Loucy (cell line): Measurements from ENCODE around the gene COL8A1.

Source experiments
- H2AFZ ChIP-seq: fragments of 200-600 bp; sonication (generic); 2 replicates; pipeline ENCODE4 v1.6.0; 2016; ENCODE audit warnings: antibody characterized with exemption, mild to moderate bottlenecking, low read length, moderate library complexity
- H3F3A ChIP-seq: fragments of 200-600 bp; 2 replicates; pipeline ENCODE4 v1.6.0; 2016; ENCODE audit warnings: antibody characterized with exemption, low read depth, mild to moderate bottlenecking
- H3K27me3 ChIP-seq: fragments of 200-600 bp; sonication (generic); 2 replicates; pipeline ENCODE4 v1.6.1; 2014; ENCODE audit warnings: low read length, mild to moderate bottlenecking; ENCODE audit not compliant: insufficient read depth, poor library complexity, severe bottlenecking
- H3K36me3 ChIP-seq: fragments of 200-600 bp; sonication (generic); 2 replicates; pipeline ENCODE4 v1.6.1; 2016; ENCODE audit warnings: low read length; ENCODE audit not compliant: insufficient read depth
- H3K4me1 ChIP-seq: fragments of 200-600 bp; sonication (generic); 2 replicates; pipeline ENCODE4 v1.5.1; 2014; ENCODE audit warnings: low read length, mild to moderate bottlenecking; ENCODE audit not compliant: insufficient read depth, poor library complexity, severe bottlenecking
- H3K4me2 ChIP-seq: fragments of 200-600 bp; sonication (generic); 2 replicates; pipeline ENCODE4 v1.6.0; 2014; ENCODE audit warnings: antibody characterized with exemption, low read length, low read depth, mild to moderate bottlenecking; ENCODE audit not compliant: poor library complexity, severe bottlenecking
- H3K4me3 ChIP-seq: fragments of 200-600 bp; sonication (generic); 2 replicates; pipeline ENCODE4 v1.5.1; 2014; ENCODE audit warnings: low read length, mild to moderate bottlenecking, mixed read lengths; ENCODE audit not compliant: poor library complexity, severe bottlenecking
- H3K79me2 ChIP-seq: fragments of 200-600 bp; sonication (generic); 2 replicates; pipeline ENCODE4 v1.6.1; 2014; ENCODE audit warnings: low read length; ENCODE audit not compliant: insufficient read depth
- H3K9ac ChIP-seq: fragments of 200-600 bp; sonication (generic); 2 replicates; pipeline ENCODE4 v1.6.0; 2014; ENCODE audit warnings: mild to moderate bottlenecking, low read depth, low read length, moderate library complexity; ENCODE audit not compliant: poor library complexity, severe bottlenecking
- H3K9me2 ChIP-seq: fragments of 200-600 bp; sonication (generic); replicated peaks from 2 replicates; pipeline ENCODE4 v1.6.1; 2016; ENCODE audit warnings: low read depth, low read length, mixed read lengths
- H3K9me3 ChIP-seq: fragments of 200-600 bp; sonication (generic); 2 replicates; pipeline ENCODE4 v1.6.1; 2014; ENCODE audit warnings: mild to moderate bottlenecking, antibody characterized with exemption, low read length, low read depth; ENCODE audit not compliant: insufficient read depth
- H4K20me1 ChIP-seq: fragments of 200-600 bp; sonication (generic); 2 replicates; pipeline ENCODE4 v1.6.0; 2014; ENCODE audit warnings: antibody characterized with exemption, low read length, mild to moderate bottlenecking; ENCODE audit not compliant: insufficient read depth, poor library complexity, severe bottlenecking
- EZH2phosphoT487 ChIP-seq: fragments of 200-600 bp; IDR thresholded peaks from 2 replicates; pipeline ENCODE4 v1.6.1; 2018; ENCODE audit warnings: antibody characterized with exemption, mild to moderate bottlenecking, moderate library complexity, borderline replicate concordance
- TF ChIP-seq, protein P1 (sequence below): fragments of 200-600 bp; sonication (generic); conservative IDR thresholded peaks from 2 replicates; pipeline ENCODE4 v1.5.1; 2014; ENCODE audit warnings: mild to moderate bottlenecking, antibody characterized with exemption, low read length

Gene COL8A1

DNA sequence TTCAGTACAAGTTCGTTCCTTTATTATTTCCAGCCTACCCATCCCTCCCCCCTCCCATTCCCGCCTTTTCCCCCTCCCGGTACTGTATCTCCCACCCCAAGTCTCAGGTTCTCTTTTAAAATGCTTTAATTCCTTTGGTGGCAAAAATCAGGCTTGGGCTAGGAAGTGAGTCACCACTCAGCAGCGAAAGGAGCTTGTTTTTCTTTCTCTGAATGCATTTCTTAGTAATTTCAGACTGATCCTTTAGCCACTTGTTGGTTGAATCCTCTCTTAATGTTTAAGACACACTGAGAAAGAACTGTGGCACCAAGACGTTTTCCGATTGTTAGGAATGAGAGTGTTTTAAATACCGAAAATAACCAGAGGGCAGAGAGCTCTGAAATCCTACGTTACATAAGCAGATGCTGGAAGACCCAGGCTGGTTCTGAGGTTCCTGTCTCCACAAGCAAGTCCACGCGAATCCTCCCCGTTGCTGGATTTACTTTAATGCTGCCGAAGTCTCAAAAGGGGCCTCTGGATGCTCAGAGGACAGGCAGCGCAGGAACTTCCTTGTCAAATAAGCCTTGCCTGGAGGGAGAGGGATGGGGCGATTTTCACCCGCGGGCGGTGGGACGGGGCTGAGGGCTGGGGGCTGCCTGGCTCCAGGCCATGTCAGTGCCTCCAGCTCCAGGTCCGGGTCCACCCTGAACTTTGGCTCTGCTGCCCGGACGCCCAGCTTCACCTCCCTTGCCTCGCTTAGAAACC lies 854 bp upstream of the COL8A1 start:
- no peaks in the 10 kb centered on the region for H3K79me2 ChIP-seq
- TF ChIP-seq, protein P1, sequence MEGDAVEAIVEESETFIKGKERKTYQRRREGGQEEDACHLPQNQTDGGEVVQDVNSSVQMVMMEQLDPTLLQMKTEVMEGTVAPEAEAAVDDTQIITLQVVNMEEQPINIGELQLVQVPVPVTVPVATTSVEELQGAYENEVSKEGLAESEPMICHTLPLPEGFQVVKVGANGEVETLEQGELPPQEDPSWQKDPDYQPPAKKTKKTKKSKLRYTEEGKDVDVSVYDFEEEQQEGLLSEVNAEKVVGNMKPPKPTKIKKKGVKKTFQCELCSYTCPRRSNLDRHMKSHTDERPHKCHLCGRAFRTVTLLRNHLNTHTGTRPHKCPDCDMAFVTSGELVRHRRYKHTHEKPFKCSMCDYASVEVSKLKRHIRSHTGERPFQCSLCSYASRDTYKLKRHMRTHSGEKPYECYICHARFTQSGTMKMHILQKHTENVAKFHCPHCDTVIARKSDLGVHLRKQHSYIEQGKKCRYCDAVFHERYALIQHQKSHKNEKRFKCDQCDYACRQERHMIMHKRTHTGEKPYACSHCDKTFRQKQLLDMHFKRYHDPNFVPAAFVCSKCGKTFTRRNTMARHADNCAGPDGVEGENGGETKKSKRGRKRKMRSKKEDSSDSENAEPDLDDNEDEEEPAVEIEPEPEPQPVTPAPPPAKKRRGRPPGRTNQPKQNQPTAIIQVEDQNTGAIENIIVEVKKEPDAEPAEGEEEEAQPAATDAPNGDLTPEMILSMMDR, result no peak
- no peak for TF ChIP-seq EZH2phosphoT487
- no peaks in the 10 kb centered on the region for H3K9me2 ChIP-seq
- H3K4me1 ChIP-seq, result no peaks in the 10 kb centered on the region
- no peak overlapping the region for H3K4me2 ChIP-seq
- H2AFZ ChIP-seq, result no peak overlapping the region
- no peaks in the 10 kb centered on the region for H3K27me3 ChIP-seq
- H3K9me3 ChIP-seq, result no peaks in the 10 kb centered on the region
- no peak overlapping the region for H3K4me3 ChIP-seq
- no peak overlapping the region for H3K9ac ChIP-seq
- no peaks in the 10 kb centered on the region for H3F3A ChIP-seq
- H3K36me3 ChIP-seq, result no peaks in the 10 kb centered on the region
- no peaks in the 10 kb centered on the region for H4K20me1 ChIP-seq

DNA sequence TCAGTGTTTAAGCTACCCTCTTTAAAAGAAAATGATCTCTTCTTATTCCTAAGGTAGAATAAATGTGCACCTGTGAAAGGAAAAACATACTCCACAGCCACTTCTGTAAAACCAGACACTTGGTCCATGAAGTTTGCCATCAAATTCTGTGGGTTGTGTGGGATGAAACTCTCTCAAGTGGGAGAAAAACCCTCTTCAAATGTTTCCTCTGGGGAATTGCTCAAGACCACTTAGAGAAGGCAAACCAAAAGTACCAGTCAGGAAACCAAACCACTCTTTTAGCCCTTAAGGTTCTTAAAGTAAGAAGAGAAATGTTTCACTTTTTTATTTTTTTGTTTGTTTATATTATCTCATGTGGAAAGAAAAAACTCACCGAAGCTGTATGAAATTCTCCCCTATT lies 1.2 kb downstream of the COL8A1 start:
- H3K9ac ChIP-seq, result no peak overlapping the region
- no peaks in the 10 kb centered on the region for H3K79me2 ChIP-seq
- no peaks in the 10 kb centered on the region for H4K20me1 ChIP-seq
- H2AFZ ChIP-seq, result no peak overlapping the region
- TF ChIP-seq, protein P1, result no peak
- TF ChIP-seq EZH2phosphoT487, result no peak
- H3K9me3 ChIP-seq, result no peaks in the 10 kb centered on the region
- H3K4me3 ChIP-seq, result no peak overlapping the region
- no peaks in the 10 kb centered on the region for H3K27me3 ChIP-seq
- no peaks in the 10 kb centered on the region for H3K36me3 ChIP-seq
- H3K4me2 ChIP-seq, result no peak overlapping the region
- no peaks in the 10 kb centered on the region for H3K9me2 ChIP-seq
- no peaks in the 10 kb centered on the region for H3K4me1 ChIP-seq
- H3F3A ChIP-seq, result no peaks in the 10 kb centered on the region

DNA sequence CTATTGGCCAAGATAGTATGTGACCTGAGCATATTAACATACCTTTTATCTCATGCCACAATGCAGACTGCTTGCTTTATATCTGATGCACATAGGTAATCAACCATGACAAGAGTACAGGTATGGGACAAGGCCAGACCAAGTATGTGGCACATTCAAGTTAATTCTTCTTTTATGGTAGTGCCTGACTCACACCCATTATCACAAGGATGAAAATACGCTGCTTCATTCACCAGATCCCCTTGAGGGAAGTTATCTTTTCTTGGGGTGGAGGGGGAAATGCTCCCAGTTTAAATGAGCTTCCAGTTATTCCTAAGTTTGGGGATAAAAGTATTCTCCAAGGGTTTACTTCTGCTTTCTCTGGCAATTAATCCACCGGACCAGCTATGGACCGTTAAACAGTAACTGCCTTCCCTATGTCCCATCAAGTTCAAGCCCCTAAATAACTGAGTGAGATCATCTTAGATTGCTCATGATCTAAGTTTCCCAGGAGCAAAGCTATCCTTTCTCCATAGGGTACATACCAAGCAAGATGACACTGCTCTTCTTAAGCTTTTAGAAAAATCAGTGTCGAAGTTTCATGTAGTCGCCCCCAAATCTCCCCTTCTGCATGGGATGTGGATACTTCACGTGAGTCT lies 1.9 kb downstream of the COL8A1 start:
- Histone ChIP-seq H3K4me2 (no peak overlapping the region), H3F3A (no peaks in the 10 kb centered on the region), H3K9ac (no peak overlapping the region), H3K9me2 (no peaks in the 10 kb centered on the region), H4K20me1 (no peaks in the 10 kb centered on the region), H3K36me3 (no peaks in the 10 kb centered on the region), H3K27me3 (no peaks in the 10 kb centered on the region), H3K9me3 (no peaks in the 10 kb centered on the region), H2AFZ (no peak overlapping the region), H3K4me1 (no peaks in the 10 kb centered on the region), H3K4me3 (no peak overlapping the region), H3K79me2 (no peaks in the 10 kb centered on the region)
- TF ChIP-seq, protein P1, result no peak
- TF ChIP-seq EZH2phosphoT487, result no peak
